Brain pericyte (primary cell): ENCODE results near the gene PLXDC1.

Experiments used
- DNase-seq: peaks from one replicate; pipeline ENCODE4 v3.0.0-alpha.2; 2012; ENCODE audit warnings: low read depth, low spot score

Gene PLXDC1

GRCh38 chr17:39097537-39097936 is 53.9 kb downstream of the PLXDC1 start:
- DNase-seq, result no peak

- no peak for DNase-seq
Observed at GRCh38 chr17:39097150-39097519, 54.3 kb downstream of the PLXDC1 start.

GRCh38 chr17:39096508-39097149 is 54.8 kb downstream of the PLXDC1 start:
- no peak for DNase-seq

DNA sequence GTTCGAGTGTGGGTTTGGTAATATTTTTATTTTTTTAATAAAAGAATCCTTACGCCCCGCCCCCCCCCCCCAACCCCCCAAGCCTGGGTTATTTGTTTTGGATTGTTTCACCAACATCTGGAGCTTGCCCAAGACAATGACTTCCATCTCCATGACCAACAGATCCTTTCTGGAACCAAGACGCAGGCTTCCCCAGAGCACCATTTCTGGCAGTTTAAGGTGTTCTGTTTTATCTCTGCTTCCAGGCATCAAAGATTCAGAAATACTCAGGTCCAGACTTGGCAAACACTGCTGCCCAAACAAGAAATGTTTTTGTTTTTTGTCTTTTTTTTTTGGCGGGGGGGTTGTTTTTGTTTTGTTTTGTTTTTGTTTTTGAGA is 56.1 kb downstream of the PLXDC1 start:
- no peak for DNase-seq

DNA sequence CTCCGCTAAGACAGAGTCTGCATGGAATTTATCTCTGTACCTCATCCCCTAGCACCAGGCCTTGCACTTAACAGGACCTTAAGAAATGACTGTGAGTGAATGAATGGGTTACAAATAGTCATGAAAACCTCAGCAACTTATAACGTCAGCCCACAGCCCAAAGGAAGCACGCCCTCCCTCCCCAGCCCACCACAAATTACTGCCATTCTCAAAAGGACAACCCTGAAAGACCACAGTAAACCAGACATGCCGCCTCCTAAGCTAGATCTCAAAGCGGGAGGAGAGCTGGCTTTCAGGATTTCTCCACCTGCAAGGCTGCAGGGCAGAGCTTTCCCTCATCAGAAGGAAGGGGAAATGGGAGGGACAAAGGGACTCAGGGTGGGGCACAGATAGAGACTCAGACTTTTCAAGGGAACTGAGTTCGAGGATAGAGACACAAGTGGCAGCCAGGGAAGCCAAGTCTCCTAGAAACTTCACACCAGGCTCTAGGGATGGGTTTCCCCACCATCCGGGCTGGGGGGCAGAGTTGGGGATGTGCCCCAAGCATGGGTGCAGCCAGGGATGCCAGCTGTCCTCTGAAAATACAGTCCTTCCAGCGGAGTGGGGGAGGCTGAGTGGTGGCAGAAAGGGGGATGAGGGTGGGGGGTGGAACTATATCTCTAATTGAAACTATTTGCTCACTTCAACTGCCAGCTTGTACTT is 56.7 kb downstream of the PLXDC1 start:
- DNase-seq, result no peak

DNA sequence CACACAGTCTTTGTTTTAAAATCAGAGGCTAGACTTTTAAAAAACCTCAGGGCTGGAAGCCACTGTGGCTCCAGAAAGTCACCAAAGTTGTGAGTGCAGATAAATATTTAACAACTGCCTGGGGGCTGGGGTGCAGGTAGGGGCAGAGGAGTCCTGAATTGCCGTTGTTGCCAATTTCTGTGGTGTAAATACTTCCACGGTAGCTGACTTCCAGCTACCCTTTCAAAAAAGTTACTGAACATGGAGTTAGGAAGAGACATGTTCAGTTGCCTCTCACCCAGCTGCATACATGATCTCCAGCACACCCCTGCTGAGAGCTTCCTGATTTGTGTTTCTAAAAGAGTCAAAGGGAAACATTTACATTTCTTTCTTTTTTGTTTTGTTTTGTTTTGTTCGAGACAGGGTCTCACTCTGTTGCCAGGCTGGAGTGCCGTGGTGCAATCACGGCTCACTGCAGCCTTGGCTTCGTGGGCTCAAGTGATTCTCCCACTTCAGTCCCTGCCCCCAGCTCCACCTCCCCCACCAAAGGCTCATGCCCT is 58.7 kb downstream of the PLXDC1 start:
- DNase-seq, result peak; percentile 57

DNA sequence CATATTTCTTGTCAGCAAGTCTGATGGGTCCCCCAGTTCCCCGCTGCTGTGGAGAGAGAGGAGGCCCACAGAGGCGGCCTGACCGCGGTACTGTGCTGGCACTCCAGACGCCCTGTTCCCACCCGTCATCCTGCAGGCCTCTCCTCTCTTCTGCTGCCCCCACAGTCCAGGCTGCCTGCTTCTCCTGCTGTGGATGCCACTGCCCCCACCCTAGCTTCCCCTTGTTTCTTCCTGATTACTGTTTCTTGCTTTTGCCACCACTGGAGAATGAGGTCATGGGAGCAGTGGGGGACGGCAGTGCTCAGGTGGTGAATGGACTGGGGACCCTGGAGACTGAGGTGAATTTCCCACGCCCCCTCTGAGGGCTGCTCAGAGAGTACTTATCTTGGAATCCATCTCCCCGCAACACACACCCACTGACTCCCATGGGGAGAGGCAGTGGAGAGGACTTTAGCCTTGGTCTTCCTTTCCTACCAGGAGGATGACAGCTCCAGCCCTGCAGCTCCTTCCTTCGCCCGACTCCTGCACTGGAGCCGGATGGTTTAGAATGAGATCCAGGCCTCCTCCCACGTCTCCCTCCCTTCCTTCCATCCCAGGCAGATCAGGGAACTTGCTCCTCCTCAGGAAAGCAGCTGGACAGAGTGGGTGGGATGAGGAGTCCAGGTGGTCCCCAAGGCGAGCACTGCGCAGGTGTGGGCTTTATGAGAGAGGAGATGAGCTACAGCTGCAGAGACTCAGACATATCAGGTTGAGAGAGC is 60.4 kb downstream of the PLXDC1 start:
- no peak for DNase-seq

GRCh38 chr17:39090400-39090799 is 61.0 kb downstream of the PLXDC1 start:
- no peak for DNase-seq

DNA sequence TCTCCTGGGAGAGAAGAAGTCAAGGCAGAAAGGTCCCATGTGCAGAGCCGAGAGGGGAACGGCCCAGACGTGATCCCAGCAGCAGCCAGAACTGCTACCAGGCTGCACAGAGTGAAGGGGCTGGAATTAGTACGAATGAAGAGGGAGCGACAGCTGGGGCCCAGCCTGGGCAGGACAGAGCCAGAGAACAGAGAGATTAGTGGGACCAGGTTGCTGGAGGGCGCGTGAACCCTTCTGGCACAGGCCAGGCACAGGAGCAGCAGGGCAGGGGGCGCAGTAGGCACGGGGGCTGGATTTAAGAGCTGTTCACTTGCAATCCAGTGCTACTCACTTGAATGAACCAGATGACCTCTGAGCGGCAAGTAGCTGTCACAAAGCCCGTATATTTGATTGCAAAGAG is 66.9 kb downstream of the PLXDC1 start:
- DNase-seq, result no peak

- DNase-seq, result no peak
Observed at GRCh38 chr17:39083270-39083669, 68.2 kb downstream of the PLXDC1 start.

- DNase-seq, result peak; percentile 41
Observed at GRCh38 chr17:39082482-39082881, 69.0 kb downstream of the PLXDC1 start.

DNA sequence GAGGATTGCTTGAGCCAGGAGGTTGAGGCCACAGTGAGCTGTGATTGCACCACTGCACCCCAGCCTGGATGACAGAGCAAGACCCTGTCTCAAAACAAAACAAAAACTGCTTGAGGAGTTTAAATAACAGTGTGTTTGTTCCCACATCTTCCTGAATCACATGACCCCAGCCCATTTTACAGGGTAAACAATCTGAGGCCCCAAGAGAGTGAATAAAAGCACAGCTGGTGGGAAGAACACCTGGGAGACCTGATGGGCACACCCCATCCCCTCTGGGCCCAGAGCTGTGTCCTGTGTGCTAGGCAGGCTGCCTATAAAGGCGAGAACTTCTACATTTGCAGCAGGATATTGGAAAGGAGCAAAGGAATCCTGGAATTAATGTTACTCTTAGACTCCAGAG is 69.6 kb downstream of the PLXDC1 start:
- DNase-seq, result no peak

DNA sequence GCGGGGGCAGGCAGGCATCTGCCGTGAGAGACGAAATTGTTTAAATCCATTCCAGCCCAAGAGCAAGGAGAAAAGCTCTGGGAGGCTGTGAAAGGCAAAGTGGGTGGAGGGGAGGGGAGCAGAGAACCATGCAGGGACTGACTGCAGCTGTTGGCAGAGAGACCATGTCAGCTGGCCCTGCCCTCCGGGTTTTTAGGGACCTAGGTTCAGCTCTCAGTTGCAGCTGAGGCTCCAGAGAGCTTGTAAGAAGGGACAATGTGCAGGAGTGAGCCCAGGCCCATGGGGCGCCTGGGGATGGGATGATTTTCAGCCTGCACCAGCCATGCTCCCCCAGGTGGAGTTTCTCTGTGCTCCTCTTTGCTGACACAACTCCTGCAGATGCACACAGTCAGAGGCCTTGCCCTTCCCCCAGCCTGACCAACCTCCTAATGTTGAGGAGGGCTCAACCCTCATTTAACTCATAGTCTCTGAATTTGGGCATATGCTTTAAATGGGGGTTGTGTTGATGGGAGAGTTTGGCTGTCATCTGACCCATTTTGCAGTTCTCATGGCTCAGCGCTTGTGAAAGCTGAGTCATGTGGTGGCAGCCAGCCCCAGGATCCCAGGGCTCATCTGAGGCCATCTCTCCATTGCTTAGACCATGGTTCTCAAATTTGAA is 70.9 kb downstream of the PLXDC1 start:
- DNase-seq, result no peak

DNA sequence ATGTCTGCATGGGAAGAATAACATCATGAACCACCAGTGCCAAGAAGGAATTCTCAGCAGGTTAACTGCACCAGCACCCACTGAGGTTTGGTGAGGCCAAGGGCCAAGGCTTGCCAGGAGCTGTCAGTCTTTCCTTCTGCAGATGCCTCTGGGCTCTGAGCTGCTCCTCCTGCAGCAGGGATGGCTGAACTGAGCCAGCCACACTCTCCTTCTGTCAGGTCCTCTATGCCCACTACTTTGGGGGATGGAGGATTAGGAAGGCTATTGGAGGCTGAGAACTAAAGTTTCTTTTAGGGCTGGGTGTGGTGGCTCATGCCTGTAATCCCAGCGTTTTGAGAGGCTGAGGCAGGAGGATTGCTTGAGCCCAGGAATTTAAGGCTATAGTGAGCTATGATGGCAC is 71.6 kb downstream of the PLXDC1 start:
- DNase-seq, result no peak

- no peak for DNase-seq
Observed at GRCh38 chr17:39077866-39078265, 73.6 kb downstream of the PLXDC1 start.

GRCh38 chr17:39077252-39077651 is 74.2 kb downstream of the PLXDC1 start:
- no peak for DNase-seq

GRCh38 chr17:39074676-39075075 is 76.8 kb downstream of the PLXDC1 start:
- DNase-seq, result no peak

GRCh38 chr17:39073916-39074315 is 77.5 kb downstream of the PLXDC1 start:
- no peak for DNase-seq

DNA sequence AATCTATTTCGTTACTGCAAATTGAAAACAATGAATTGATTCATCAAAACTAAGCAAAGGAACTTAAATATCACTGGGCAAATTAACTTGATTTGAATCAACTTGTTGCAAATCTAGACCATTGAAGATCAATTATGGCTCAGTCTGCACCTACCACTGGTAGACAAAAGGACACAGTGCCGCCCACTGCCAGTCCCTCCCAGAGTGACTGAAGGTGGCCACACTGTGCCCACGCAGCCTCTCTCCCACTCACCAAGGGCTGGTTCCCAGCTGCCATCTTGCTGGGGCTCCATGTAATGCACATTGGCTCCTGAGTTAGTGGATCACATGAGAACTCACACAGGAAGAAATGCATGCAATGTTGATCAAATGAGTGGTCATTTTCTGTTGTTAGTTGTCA is 78.1 kb downstream of the PLXDC1 start:
- DNase-seq, result no peak

- DNase-seq, result no peak
Observed at GRCh38 chr17:39071573-39071972, 79.9 kb downstream of the PLXDC1 start.

DNA sequence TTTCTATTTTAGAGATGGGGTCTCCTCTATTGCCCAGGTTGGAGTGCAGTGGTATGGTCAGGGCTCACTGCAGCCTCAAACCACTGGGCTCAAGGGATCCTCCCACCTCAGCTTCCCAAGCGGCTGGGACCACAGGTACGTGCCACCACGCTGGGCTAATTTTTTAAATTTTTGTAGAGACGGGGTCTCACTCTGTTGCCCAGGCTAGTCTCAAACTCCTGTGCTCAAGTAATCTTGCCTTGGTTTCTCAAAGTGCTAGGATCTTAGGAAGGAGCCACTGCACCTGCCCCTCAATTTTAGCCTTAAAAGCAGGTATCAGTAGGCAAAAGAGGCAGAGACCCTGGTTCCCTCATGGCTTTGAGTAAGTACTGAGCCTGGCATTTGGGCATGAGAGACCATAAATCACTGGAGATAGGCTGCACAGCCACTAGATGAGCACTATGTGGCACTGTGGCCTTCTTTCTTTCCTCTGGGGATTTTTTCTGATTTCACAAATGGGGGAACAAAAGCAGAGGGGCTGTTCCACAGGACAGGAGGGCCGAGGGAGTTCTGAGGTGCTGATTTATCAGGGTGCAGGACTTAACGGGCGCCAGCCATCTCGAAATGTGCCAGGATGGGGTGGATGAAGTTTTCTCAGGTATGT is 82.2 kb downstream of the PLXDC1 start:
- no peak for DNase-seq

DNA sequence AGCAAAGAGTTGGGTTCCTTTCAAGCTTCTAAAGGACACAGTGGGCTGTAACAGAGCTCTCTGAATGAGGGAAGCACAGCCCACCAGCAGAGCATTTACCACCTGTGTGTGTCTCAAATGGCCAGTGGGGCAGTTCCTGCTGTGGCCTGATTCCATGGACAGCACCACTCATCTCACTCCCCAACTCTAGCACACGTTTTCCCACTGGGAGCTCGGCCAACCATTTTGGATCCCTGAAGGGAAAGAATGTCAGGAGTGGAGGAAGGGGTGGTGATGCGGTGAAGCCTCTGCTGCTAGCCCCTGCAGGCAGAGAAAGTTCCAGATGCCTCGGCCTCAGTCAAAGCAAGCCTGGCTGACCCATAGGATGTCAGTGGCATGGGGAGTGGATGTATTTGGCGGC is 86.6 kb downstream of the PLXDC1 start:
- no peak for DNase-seq
